Stimulated activated naive CD4-positive, alpha-beta T cell (primary cell): ENCODE results near the gene RAPGEF5.
"Not testable (repeated sequence)": the region's sequence is repeated elsewhere in the genome, so short reads cannot be mapped to it uniquely, and the experiment has no call there.

Experiments
- DNase-seq, 6 experiments: peaks; one replicate each; lab custom pipeline; 2025; lab: John Stamatoyannopoulos, UW

Gene RAPGEF5

DNA sequence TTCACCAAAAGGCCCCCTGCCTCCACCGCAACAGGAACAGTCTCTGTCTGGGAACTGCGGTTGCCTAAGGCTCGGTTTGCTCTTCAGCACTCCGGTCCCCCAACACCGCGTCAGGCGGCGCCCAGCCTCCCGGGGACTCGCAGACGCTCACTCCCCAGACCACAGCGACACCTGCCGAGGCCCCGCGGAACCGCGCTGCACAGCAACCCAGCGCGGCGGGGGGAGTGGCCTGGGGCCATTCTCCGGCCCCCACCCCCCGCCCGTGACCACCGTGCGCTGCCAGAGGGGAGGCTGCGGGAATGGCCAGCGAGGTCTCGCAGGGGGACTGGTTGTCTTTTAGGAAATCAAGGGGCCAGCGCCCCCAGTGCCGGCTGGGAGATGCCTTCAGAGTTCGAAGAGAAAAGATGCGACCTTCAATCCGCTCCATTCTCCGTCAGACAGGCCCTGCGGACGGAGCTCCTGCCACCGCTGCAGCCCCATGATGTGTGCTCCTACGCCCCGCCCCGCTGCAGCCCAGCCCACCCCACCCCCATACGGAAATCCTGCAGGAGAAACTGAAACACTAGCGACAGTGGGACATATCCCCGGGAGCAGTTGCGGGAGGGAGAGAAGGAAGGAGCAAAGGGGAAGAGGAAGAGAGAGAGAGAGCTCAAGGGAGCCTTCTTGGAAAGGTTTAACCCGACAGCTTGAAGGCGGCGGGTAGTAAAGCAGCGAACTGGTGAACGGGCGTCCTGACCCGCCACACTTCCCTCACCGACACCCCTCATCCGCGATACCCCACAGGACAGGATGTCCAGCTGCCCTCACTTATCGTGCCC is 273.9 kb downstream of the RAPGEF5 start:
- DNase-seq: peak; percentile 34 to 76 (median 74)

DNA sequence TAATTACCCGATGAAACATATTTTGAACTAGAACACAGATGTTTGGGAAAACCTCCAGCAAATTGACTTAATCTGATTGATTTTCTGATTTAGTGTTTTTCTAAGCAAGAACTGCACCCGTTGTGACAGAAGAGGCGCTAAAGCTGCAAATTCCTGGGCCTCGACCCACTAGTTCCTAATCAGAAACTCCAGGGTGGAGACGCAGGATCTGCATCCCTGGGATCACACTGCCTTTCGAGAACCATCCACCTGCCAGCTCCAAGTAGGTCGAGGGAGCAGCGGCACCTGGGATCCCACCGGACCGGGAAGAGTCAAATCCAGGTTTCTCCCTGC is 274.4 kb downstream of the RAPGEF5 start:
- DNase-seq: peak in 1 of 6 experiments; percentile 4

DNA sequence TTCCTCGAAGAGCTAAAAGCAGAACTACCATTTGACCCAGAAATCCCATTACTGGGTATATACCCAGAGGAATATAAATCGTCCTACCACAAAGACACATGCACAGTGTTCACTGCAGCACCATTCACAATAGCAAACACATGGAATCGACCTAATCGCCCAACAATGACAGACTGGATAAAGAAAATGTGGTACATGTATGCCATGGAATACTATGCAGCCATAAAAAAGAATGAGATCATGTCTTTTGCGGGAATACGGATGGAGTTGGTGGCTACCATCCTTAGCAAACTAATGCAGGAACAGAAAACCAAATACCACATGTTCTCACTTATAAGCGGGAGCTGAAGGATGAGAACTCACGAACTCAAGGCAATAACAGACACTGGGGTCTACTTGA is 276.7 kb downstream of the RAPGEF5 start:
- not testable (repeated sequence) for DNase-seq

DNA sequence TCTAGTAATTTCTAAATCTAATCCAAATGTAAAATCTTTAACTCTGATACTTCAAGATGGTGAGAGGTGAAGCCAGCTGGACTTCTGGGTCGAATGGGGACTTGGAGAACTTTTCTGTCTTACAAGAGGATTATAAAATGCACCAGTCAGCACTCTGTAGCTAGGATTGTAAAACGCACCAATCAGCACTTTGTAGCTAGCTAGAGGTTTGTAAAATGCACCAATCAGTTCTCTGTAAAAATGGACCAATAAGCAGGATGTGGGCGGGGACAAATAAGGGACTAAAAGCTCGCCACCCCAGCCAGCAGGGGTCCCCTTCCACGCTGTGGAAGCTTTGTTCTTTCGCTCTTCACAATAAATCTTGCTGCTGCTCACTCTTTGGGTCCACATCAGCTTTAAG is 278.1 kb downstream of the RAPGEF5 start:
- DNase-seq: not testable (repeated sequence)

DNA sequence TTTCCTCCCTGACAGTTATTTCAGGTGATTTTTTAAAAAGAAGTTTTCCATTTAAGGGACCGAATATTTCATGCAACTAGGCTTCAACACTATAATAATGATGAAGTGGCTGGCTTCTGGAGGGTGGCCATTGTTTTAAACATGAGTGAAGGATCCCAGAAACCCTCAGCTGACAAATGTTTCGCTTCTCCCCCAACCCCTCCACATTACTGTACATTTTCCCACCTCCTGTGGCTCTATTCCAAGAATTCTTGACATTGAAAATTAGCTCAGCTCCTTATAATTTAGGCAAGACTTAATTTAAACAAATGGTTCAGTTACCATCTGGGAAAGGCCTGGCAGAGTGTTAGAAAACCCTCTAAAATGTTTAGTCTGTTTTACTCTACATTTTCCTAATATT is 281.4 kb downstream of the RAPGEF5 start:
- no peak for DNase-seq

DNA sequence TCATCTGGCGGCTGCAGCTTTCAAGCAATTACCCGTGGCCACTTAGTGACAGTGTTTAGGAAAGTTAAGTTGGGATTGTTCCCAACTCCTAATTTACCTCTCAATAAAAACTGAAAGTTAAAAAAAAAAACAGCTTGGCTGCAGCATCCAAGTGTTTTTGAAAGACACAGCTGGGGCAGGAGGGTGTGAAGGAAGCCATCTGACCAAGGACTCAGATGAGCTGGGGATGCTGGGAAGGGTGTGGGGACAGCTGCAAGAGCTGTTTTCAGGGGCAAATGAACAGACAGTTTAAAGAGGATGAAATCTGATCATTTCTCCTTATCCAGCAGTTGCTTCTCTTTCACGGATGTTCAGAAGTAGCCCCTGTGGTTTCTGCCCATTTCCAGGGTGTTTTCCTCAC is 282.1 kb downstream of the RAPGEF5 start:
- DNase-seq: no peak
